Raji (cell line): ENCODE measurements around the gene TBC1D5.

ENCODE experiments used
- POLR2A ChIP-seq: IDR thresholded peaks from 2 replicates; pipeline ENCODE4 v1.6.1; 2011; ENCODE audit warnings: low read depth, low read length, control low read depth; ENCODE audit not compliant: insufficient read depth

TBC1D5 gene

DNA sequence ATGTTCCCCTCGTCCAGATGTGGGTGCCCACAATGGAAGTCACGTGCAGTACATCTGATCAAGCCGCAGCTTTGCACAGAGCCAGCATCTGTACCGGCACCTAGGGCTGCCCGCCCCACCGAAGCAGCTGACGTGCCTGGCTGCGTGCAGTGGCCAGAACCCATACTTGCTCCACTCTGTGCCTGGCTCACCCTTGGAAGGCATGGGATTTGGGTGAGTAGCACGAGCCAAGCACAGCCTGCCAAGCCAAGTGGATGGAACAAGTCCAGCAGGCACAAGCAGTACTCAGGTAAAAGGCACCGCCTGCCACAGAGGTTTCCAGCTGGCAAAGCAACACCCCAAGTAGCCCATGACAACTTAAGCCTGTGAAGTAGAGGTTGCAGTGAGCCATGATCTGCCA is 261.3 kb downstream of the TBC1D5 start:
- no peak for TF ChIP-seq POLR2A

- no peak for TF ChIP-seq POLR2A
These were observed 262.6 kb downstream of the TBC1D5 start for GRCh38 chr3:17479681-17480405.

GRCh38 chr3:17478673-17479072 is 263.8 kb downstream of the TBC1D5 start:
- TF ChIP-seq POLR2A, result no peak

DNA sequence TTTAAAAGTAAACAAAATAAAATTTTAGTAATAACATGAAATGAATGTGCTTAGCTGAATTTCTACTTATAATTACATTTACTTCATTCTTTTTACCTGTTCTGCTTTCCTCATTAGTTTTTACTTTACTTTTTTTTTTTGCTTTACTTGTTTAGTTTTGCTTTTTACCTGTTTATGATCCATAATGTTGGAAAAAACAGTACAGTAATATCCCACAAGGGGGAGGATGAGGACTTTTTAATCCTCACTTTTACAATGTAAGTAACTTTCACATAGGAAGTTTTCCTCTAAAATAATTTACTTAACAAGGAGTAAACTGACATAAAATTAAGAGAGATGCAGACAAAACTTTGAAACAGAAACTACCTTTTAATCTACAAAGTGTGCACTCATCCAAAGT is 268.7 kb downstream of the TBC1D5 start:
- TF ChIP-seq POLR2A, result no peak

GRCh38 chr3:17469954-17470353 is 272.5 kb downstream of the TBC1D5 start:
- no peak for TF ChIP-seq POLR2A

DNA sequence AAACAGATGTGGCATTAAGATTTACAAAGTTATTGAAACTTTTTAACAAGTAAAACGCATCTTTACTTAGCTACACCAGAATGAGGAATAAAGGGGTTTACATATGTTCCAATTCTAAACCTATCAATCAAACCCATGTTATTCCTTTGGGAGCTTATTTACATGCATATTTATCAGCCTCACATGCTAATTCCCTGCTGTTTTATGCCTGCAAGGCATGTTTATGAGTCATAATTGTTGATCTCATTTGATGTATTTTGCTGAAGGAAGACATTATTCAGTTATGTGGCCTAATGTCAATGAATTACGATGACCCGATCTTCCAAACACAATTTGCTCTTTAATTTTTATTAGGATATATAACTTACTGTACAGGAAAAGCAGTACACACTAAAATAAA is 272.9 kb downstream of the TBC1D5 start:
- no peak for TF ChIP-seq POLR2A

GRCh38 chr3:17466028-17466427 is 276.4 kb downstream of the TBC1D5 start:
- TF ChIP-seq POLR2A, result no peak

GRCh38 chr3:17459470-17459993 is 282.9 kb downstream of the TBC1D5 start:
- TF ChIP-seq POLR2A, result no peak

DNA sequence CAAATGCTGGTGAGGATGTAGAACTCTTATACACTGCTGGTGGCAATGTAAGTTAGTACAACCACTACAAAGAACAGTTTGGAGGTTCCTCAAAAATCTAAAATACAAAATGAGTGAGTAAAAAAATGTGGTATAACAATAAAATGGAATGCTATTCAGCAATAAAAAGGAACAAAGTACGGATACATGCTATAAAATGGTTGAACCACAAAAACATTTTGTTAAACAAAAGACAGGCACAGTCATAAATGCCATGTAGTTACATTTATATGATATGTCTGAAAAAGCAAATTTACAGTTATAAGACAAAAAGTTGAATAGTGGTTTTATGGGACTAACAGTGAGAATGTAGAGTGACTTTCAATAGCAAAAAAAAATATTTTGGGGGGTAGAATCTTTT is 285.8 kb downstream of the TBC1D5 start:
- TF ChIP-seq POLR2A, result no peak

GRCh38 chr3:17456046-17456445 is 286.4 kb downstream of the TBC1D5 start:
- TF ChIP-seq POLR2A, result no peak

GRCh38 chr3:17444865-17445264 is 297.6 kb downstream of the TBC1D5 start:
- TF ChIP-seq POLR2A, result no peak

DNA sequence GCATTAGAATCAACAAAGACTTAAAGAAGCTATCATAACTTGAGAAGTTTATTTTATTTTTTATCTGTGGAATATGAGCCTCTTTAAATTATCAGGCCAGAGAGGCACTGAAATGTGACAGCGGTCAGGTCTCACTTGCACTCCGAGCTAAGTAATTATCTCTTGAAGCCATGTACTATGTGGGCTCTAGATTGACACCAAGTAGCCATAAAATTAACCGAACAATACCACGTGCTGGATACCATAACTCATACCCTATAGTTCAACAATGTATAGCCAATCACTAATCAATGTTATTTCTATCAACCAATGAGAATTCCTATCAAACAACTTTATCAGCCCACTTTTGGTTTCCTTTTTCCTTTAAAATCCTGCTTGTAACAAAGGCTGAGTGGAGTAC is 299.3 kb downstream of the TBC1D5 start:
- no peak for TF ChIP-seq POLR2A

DNA sequence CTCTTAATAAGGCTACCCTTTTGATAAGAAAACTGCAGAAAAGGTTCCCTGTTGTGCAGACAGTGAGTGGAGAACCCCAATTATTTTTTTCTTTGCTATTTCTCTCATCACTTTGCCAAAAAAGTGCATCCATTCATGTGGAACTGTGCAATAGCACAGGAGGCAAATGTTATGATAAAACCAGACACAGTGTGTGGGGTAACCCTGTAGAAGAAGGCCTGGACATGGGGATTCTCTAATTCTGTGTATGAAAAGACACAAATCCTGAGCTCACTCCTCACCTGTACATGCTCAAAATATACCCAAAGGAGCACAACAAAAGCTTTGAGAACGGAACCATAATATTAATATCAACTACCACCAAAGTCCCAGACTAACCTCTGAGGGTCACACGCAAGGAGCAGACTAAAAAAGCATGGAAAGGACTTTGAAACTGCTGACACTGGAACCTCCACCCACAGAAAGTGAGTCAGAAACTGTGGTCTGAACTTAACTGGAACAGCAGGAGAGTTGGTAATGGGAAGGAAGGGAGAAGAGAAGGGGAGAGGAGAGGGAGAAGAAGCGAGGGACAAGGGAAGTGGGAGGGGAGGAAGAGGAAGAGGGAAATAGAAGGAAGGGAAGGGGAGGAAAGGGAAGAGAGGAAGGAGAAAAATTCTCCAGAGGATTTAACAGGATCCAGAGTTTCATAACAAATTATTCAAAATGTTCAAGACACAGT is 299.9 kb downstream of the TBC1D5 start:
- no peak for TF ChIP-seq POLR2A

DNA sequence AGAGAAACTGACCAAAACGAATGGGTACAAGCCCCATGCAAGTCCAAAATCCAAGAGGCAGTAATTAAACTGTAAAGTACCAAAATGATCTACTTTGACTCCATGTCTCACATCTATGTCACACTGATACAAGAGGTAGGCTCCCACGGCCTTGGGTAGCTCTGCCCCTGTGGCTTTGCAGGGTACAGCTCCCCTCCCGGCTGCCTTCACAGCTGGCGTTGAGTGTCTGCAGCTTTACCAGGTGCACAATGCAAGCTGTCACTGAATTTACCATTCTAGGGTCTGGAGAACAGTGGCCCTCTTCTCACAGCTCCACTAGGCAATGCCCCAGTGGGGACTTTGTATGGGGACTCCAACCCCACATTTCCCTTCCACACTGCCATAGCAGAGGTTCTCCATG is 308.6 kb downstream of the TBC1D5 start:
- no peak for TF ChIP-seq POLR2A

DNA sequence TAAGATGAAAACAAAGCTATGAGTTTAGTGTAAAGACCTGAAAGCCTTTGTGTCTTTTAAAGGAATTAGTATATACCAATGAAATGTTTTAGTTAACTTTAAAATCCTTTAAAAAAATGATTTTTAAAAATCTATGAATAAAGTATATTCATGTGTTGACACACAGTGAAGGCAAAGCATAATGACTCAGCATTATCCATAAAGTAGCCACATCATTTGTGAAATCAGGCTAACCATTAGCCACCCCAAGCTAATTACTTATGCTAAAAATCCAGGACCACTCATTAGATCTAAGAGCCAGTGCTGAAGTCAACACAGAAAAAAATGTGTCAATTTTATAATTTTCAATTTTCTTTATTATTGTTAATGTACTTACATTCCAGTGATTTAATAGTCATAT is 310.2 kb downstream of the TBC1D5 start:
- no peak for TF ChIP-seq POLR2A

- TF ChIP-seq POLR2A, result no peak
These were observed 310.9 kb downstream of the TBC1D5 start for GRCh38 chr3:17431484-17432045.

DNA sequence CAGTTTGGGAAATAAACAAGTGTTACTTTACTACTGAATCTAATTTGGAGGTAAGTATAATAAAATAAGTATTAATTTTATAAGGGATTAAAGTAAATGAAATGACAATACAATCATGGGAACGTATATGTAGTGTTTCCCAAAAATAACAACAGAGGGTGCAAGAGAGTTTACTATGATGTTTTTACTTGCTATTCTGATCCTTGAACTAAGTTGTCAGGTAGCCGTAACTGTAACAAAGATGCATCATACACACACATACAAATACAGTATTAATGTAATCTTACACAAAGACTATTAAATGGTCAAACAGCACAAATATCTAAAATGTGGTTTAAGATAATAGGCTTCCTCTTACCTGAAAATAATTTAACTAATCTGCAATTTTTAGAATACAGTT is 311.4 kb downstream of the TBC1D5 start:
- TF ChIP-seq POLR2A, result no peak

GRCh38 chr3:17430582-17430981 is 311.8 kb downstream of the TBC1D5 start:
- no peak for TF ChIP-seq POLR2A
